Tibial artery (tissue), 4 donors: ENCODE measurements around the gene RAP2B.

ENCODE experiments used
- DNase-seq, 2 donors: peaks; one replicate each; pipeline ENCODE4 v3.0.0-alpha.2; 2019
- H3K27ac ChIP-seq, 2 donors: fragments of 200-600 bp; sonication (generic) in 1 of 2; 1 replicate in 1 of 2; 2 replicates in 1 of 2; pipeline ENCODE4 v1.5.1; 2018 to 2019; ENCODE audit warnings: mild to moderate bottlenecking in 1 of 2
- H3K27me3 ChIP-seq, 2 donors: fragments of 200-600 bp; sonication (generic) in 1 of 2; one replicate each; pipeline versions ENCODE4 v1.5.1 to v1.6.0; 2016 to 2019
- H3K36me3 ChIP-seq, 3 donors: fragments of 200-600 bp; sonication (generic) in 2 of 3; one replicate each; pipeline ENCODE4 v1.5.1; 2016 to 2019; ENCODE audit warnings: mild to moderate bottlenecking in 2 of 3
- H3K4me1 ChIP-seq, 4 donors: fragments of 200-600 bp; sonication (generic) in 2 of 4; 1 replicate in 3 of 4; 2 replicates in 1 of 4; pipeline ENCODE4 v1.5.1; 2016 to 2019
- H3K4me3 ChIP-seq, 2 donors: fragments of 200-600 bp; sonication (generic) in 1 of 2; 1 replicate in 1 of 2; 2 replicates in 1 of 2; pipeline ENCODE4 v1.5.1; 2018 to 2019; ENCODE audit warnings: mild to moderate bottlenecking in 2 of 2
- H3K9me3 ChIP-seq, 3 donors: fragments of 200-600 bp; sonication (generic) in 1 of 3; one replicate each; pipeline ENCODE4 v1.5.1; 2016 to 2019
- intact Hi-C: fragments of 100-400 bp; cut with DNase I; formaldehyde crosslinking; loops from one replicate; pipeline ENCODE4 v1.15.0; 2023; ENCODE audit warnings: low total_unique reads
- TF ChIP-seq, protein P1 (sequence below), 2 experiments: fragments of 200-600 bp in 1 of 2; fragments of 450-650 bp in 1 of 2; IDR thresholded peaks; one replicate each; pipeline ENCODE4 v1.5.1; 2017 to 2019; ENCODE audit warnings: antibody characterized with exemption in 2 of 2, mild to moderate bottlenecking in 1 of 2, moderate library complexity in 1 of 2

RAP2B gene

DNA sequence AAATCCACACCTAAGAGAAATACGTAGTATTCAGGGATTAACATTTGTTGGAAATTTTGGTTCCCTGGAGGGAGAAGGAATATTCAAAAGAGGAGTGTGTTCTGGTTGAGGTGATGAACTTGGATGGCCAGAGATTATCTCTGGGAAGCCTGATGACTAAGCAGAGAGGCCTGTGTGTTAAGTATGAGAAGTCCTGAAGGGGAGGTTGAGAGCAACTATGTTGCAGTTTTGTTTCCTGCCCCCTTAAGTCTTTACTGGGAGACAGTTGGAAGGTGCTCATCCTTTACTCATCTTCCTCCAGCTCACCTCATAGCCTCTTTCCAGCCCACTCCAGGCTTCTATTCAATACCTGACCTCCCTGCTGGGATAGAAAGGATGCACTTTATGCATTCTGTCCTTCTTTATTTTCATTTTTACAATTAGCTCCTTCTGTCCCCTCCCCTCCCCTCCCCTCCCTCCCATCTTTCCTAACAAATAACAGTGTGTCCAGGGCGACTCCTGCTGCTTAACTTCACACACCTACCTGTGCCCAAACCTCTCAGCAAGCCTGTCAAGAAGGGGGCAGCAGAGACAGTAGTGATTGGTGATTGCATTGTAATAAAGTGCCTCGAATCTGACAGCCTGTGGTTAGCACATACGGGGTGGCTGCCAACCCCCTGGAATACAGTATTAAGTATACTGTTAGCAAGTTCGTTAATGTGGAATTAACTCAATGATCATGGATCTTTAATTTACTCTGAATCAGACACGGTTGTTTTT is 11.9 kb downstream of the RAP2B start:
- Histone ChIP-seq H3K36me3 (peaks cover 0 to 5% (median 0%) of the 10 kb centered on the region in 3 donors), H3K9me3 (no peaks in the 10 kb centered on the region), H3K4me1 (no peaks in the 10 kb centered on the region), H3K27me3 (no peaks in the 10 kb centered on the region), H3K27ac (no peak overlapping the region), H3K4me3 (no peak overlapping the region)
- intact Hi-C loops: no loop called here
- no peak for DNase-seq
- TF ChIP-seq, protein P1, sequence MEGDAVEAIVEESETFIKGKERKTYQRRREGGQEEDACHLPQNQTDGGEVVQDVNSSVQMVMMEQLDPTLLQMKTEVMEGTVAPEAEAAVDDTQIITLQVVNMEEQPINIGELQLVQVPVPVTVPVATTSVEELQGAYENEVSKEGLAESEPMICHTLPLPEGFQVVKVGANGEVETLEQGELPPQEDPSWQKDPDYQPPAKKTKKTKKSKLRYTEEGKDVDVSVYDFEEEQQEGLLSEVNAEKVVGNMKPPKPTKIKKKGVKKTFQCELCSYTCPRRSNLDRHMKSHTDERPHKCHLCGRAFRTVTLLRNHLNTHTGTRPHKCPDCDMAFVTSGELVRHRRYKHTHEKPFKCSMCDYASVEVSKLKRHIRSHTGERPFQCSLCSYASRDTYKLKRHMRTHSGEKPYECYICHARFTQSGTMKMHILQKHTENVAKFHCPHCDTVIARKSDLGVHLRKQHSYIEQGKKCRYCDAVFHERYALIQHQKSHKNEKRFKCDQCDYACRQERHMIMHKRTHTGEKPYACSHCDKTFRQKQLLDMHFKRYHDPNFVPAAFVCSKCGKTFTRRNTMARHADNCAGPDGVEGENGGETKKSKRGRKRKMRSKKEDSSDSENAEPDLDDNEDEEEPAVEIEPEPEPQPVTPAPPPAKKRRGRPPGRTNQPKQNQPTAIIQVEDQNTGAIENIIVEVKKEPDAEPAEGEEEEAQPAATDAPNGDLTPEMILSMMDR (IDR thresholded peaks at IDR 0.05): no peak

DNA sequence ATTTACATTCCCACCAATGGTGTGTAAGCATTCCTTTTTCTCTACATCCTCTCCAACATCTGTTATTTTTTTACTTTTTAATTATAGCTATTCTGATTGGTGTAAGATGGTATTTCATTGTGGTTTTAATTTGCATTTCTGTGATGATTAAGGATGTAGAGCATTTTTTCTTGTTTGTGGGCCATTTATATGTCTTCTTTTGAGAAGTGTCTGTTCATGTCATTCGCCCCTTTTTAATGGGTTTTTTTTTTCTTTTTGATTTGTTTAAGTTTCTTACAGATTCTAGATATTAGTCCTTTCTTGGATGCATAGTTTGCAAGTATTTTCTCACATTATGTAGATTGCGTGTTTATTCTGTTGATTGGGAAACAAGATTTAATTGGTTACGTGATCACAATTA is 14.2 kb downstream of the RAP2B start:
- Histone ChIP-seq H3K36me3 (no peaks in the 10 kb centered on the region), H3K4me1 (no peaks in the 10 kb centered on the region), H3K27me3 (no peaks in the 10 kb centered on the region), H3K27ac (no peak overlapping the region), H3K9me3 (no peaks in the 10 kb centered on the region), H3K4me3 (no peak overlapping the region)
- TF ChIP-seq, protein P1 (IDR thresholded peaks at IDR 0.05): no peak
- intact Hi-C loops: no loop called here
- DNase-seq: no peak

DNA sequence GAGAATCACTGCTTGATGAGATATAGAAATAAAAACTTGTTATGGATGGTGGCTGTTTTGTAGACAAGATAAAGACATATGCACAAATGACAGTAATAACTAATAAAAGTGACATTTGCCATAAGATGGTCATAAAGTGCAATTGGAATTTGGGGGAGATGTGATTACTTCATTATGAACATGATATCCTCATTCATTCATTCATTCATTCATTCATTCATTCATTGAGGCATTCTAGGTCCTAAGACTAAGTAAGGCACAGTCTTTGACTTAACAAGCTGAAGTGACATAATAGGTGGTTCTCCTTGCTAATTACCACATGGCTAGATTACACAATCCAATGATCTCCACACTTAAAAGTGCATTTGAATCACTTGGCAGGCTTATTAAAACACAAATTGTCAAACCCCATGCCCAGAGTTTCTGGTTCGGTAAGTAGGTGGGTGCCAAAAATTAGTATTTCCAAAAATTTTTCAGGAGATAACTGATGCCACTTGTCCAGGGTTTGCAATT is 18.9 kb downstream of the RAP2B start:
- TF ChIP-seq, protein P1 (IDR thresholded peaks at IDR 0.05): no peak
- H3K27me3 ChIP-seq: no peaks in the 10 kb centered on the region
- no peaks in the 10 kb centered on the region for H3K36me3 ChIP-seq
- intact Hi-C loops: no loop called here
- no peak overlapping the region for H3K27ac ChIP-seq
- DNase-seq: no peak
- H3K4me3 ChIP-seq: no peak overlapping the region
- H3K4me1 ChIP-seq: no peaks in the 10 kb centered on the region
- H3K9me3 ChIP-seq: no peaks in the 10 kb centered on the region

DNA sequence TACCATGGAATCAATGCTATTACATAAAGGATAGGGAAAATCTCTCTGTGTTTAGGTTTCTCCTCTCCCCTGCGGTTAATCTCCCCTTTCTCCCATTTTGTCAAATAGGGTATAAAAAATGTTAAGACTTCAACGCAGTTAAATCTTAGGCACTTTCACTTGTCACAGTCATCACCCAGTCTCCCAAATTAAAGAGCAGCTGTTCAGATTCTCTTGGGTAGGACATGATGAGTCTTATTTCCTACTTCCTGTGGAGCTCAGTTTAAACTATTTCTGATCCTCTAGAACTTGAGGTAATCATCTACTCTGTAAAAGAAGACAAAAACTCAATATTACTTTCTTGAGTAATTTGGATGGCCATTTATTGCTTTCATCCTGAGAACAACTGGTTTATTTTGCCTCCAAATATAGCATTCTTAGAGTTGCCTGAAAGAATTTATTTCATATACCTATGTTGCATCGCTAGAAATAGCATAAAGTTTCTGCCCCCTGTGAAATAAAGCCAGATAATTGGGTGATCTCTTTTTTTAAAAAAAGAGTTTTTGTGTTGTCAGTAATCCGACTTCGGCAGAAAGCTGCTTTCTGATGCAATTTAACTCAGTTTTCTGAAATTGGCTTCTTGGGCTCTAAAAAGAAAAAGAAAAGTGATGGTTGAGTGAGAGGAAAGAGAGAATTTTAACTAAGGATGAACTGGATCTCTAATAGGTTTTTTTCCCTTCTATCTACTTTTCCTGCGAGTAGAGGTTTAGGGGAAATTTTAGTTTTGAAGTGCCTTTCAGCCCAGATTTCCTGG is 20.7 kb downstream of the RAP2B start:
- H3K27ac ChIP-seq: no peak overlapping the region
- no peaks in the 10 kb centered on the region for H3K27me3 ChIP-seq
- no peak overlapping the region for H3K4me3 ChIP-seq
- DNase-seq: no peak
- no peaks in the 10 kb centered on the region for H3K36me3 ChIP-seq
- TF ChIP-seq, protein P1 (IDR thresholded peaks at IDR 0.05): no peak
- H3K9me3 ChIP-seq: no peaks in the 10 kb centered on the region
- no peaks in the 10 kb centered on the region for H3K4me1 ChIP-seq
- intact Hi-C loops: no loop called here

DNA sequence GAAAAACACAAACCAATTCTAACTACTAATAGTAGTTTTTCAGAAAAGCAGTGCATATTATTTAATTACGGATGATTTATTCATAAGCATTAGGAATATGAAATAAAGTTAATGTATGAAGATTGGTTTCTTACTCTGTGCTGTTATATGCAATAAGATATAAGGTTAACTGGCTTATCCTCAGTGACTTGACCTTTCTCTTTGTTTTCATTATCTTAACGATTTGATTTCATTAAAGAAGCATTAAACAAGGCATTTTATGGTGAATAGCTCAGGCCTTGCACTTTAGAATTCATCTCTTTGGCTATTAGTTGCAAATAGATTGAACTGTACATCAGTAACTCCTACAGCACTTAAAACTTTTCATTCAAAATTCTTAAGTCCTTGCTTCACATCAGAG is 28.9 kb downstream of the RAP2B start:
- H3K36me3 ChIP-seq: no peaks in the 10 kb centered on the region
- H3K27ac ChIP-seq: no peak overlapping the region
- DNase-seq: no peak
- H3K4me3 ChIP-seq: no peak overlapping the region
- no peaks in the 10 kb centered on the region for H3K27me3 ChIP-seq
- no peaks in the 10 kb centered on the region for H3K9me3 ChIP-seq
- TF ChIP-seq, protein P1 (IDR thresholded peaks at IDR 0.05): no peak
- H3K4me1 ChIP-seq: no peaks in the 10 kb centered on the region
- intact Hi-C loops: no loop called here
